Loucy (cell line): Measurements from ENCODE around the gene SEMA6A.

ENCODE experiments used
- H2AFZ ChIP-seq: fragments of 200-600 bp; sonication (generic); 2 replicates; pipeline ENCODE4 v1.6.0; 2016; ENCODE audit warnings: antibody characterized with exemption, mild to moderate bottlenecking, low read length, moderate library complexity
- H3F3A ChIP-seq: fragments of 200-600 bp; 2 replicates; pipeline ENCODE4 v1.6.0; 2016; ENCODE audit warnings: antibody characterized with exemption, low read depth, mild to moderate bottlenecking
- H3K27me3 ChIP-seq: fragments of 200-600 bp; sonication (generic); 2 replicates; pipeline ENCODE4 v1.6.1; 2014; ENCODE audit warnings: low read length, mild to moderate bottlenecking; ENCODE audit not compliant: insufficient read depth, poor library complexity, severe bottlenecking
- H3K36me3 ChIP-seq: fragments of 200-600 bp; sonication (generic); 2 replicates; pipeline ENCODE4 v1.6.1; 2016; ENCODE audit warnings: low read length; ENCODE audit not compliant: insufficient read depth
- H3K4me1 ChIP-seq: fragments of 200-600 bp; sonication (generic); 2 replicates; pipeline ENCODE4 v1.5.1; 2014; ENCODE audit warnings: low read length, mild to moderate bottlenecking; ENCODE audit not compliant: insufficient read depth, poor library complexity, severe bottlenecking
- H3K4me2 ChIP-seq: fragments of 200-600 bp; sonication (generic); 2 replicates; pipeline ENCODE4 v1.6.0; 2014; ENCODE audit warnings: antibody characterized with exemption, low read length, low read depth, mild to moderate bottlenecking; ENCODE audit not compliant: poor library complexity, severe bottlenecking
- H3K4me3 ChIP-seq: fragments of 200-600 bp; sonication (generic); 2 replicates; pipeline ENCODE4 v1.5.1; 2014; ENCODE audit warnings: low read length, mild to moderate bottlenecking, mixed read lengths; ENCODE audit not compliant: poor library complexity, severe bottlenecking
- H3K79me2 ChIP-seq: fragments of 200-600 bp; sonication (generic); 2 replicates; pipeline ENCODE4 v1.6.1; 2014; ENCODE audit warnings: low read length; ENCODE audit not compliant: insufficient read depth
- H3K9ac ChIP-seq: fragments of 200-600 bp; sonication (generic); 2 replicates; pipeline ENCODE4 v1.6.0; 2014; ENCODE audit warnings: mild to moderate bottlenecking, low read depth, low read length, moderate library complexity; ENCODE audit not compliant: poor library complexity, severe bottlenecking
- H3K9me2 ChIP-seq: fragments of 200-600 bp; sonication (generic); replicated peaks from 2 replicates; pipeline ENCODE4 v1.6.1; 2016; ENCODE audit warnings: low read depth, low read length, mixed read lengths
- H3K9me3 ChIP-seq: fragments of 200-600 bp; sonication (generic); 2 replicates; pipeline ENCODE4 v1.6.1; 2014; ENCODE audit warnings: mild to moderate bottlenecking, antibody characterized with exemption, low read length, low read depth; ENCODE audit not compliant: insufficient read depth
- H4K20me1 ChIP-seq: fragments of 200-600 bp; sonication (generic); 2 replicates; pipeline ENCODE4 v1.6.0; 2014; ENCODE audit warnings: antibody characterized with exemption, low read length, mild to moderate bottlenecking; ENCODE audit not compliant: insufficient read depth, poor library complexity, severe bottlenecking
- EZH2phosphoT487 ChIP-seq: fragments of 200-600 bp; IDR thresholded peaks from 2 replicates; pipeline ENCODE4 v1.6.1; 2018; ENCODE audit warnings: antibody characterized with exemption, mild to moderate bottlenecking, moderate library complexity, borderline replicate concordance
- TF ChIP-seq, protein P1 (sequence below): fragments of 200-600 bp; sonication (generic); conservative IDR thresholded peaks from 2 replicates; pipeline ENCODE4 v1.5.1; 2014; ENCODE audit warnings: mild to moderate bottlenecking, antibody characterized with exemption, low read length

Gene SEMA6A

DNA sequence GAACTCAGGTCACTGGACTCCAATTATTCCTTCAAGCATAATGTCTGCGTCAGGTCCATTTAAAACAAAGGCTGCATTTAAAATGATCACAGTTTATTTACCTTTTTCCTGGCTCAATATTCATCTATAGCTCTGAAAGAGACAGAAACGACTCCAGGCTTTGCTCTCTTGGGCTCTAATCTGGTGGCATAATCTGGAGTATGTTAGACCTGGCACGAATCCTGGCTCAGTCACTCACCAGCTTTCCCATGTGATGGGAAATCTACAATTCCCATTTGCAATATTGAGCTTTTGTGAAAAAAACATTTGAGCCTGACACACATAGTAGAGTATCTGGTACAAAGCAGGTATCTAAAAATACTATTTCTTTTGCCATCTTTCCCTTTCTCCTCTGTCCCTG lies 155.8 kb downstream of the SEMA6A start:
- Histone ChIP-seq H3K9me3 (no peaks in the 10 kb centered on the region), H3K9ac (no peak overlapping the region), H3K4me1 (no peaks in the 10 kb centered on the region), H3K4me2 (no peak overlapping the region), H3F3A (no peaks in the 10 kb centered on the region), H3K27me3 (no peaks in the 10 kb centered on the region), H4K20me1 (no peaks in the 10 kb centered on the region), H3K79me2 (no peaks in the 10 kb centered on the region), H3K36me3 (no peaks in the 10 kb centered on the region), H3K4me3 (no peak overlapping the region), H2AFZ (no peak overlapping the region), H3K9me2 (no peaks in the 10 kb centered on the region)
- TF ChIP-seq, protein P1, sequence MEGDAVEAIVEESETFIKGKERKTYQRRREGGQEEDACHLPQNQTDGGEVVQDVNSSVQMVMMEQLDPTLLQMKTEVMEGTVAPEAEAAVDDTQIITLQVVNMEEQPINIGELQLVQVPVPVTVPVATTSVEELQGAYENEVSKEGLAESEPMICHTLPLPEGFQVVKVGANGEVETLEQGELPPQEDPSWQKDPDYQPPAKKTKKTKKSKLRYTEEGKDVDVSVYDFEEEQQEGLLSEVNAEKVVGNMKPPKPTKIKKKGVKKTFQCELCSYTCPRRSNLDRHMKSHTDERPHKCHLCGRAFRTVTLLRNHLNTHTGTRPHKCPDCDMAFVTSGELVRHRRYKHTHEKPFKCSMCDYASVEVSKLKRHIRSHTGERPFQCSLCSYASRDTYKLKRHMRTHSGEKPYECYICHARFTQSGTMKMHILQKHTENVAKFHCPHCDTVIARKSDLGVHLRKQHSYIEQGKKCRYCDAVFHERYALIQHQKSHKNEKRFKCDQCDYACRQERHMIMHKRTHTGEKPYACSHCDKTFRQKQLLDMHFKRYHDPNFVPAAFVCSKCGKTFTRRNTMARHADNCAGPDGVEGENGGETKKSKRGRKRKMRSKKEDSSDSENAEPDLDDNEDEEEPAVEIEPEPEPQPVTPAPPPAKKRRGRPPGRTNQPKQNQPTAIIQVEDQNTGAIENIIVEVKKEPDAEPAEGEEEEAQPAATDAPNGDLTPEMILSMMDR: no peak
- no peak for TF ChIP-seq EZH2phosphoT487

DNA sequence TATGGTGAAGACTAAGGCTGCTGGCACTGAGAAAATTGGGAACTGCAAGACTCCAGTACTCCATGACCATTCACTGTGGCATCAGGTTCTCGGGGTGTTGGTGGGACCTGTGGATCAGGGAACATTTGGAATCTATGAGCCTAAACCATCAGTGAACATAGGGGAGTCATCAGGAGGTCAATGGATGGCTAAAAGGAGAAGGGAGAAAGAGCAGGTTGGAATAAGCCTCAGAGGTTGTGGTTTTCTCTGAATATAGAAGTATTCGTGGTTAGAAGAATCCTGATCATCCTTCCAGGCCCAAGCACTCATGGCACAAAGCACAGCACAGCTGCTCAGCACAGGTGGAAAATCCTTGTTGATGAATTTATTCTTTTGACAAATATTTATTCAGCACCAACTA lies 156.6 kb downstream of the SEMA6A start:
- Histone ChIP-seq H3F3A (no peaks in the 10 kb centered on the region), H2AFZ (no peak overlapping the region), H3K27me3 (no peaks in the 10 kb centered on the region), H3K9ac (no peak overlapping the region), H3K9me3 (no peaks in the 10 kb centered on the region), H3K36me3 (no peaks in the 10 kb centered on the region), H3K4me3 (no peak overlapping the region), H3K9me2 (no peaks in the 10 kb centered on the region), H3K4me2 (no peak overlapping the region), H3K79me2 (no peaks in the 10 kb centered on the region), H4K20me1 (no peaks in the 10 kb centered on the region), H3K4me1 (no peaks in the 10 kb centered on the region)
- TF ChIP-seq EZH2phosphoT487: no peak
- TF ChIP-seq, protein P1: no peak

DNA sequence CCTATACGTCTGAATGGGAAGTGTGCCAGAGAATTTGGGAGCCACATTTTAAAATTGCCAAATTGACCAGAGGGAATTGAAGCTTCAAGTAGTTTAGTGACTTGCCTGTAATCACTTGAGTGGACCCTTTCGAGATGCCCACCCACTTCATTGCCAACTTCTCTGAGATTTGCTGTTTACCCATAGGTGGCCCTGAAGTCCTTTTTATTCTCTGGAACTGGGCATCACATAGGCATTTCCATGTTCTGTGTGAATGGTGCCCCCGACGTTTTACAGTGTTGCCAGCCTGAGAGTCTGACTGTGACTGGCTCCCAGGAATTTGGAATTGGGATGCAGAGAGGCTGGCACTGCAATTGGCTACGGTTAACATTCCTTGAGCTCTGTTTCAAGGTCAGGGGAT lies 158.6 kb downstream of the SEMA6A start:
- H3K4me3 ChIP-seq: no peak overlapping the region
- H4K20me1 ChIP-seq: no peaks in the 10 kb centered on the region
- H3F3A ChIP-seq: no peaks in the 10 kb centered on the region
- H2AFZ ChIP-seq: no peak overlapping the region
- H3K4me2 ChIP-seq: no peak overlapping the region
- H3K4me1 ChIP-seq: no peaks in the 10 kb centered on the region
- no peaks in the 10 kb centered on the region for H3K9me2 ChIP-seq
- TF ChIP-seq EZH2phosphoT487: no peak
- TF ChIP-seq, protein P1: no peak
- no peaks in the 10 kb centered on the region for H3K9me3 ChIP-seq
- no peaks in the 10 kb centered on the region for H3K27me3 ChIP-seq
- H3K36me3 ChIP-seq: no peaks in the 10 kb centered on the region
- H3K79me2 ChIP-seq: no peaks in the 10 kb centered on the region
- no peak overlapping the region for H3K9ac ChIP-seq
